Endothelial cell of umbilical vein (primary cell): ENCODE data around the gene ORAI3.

ENCODE experiments used
- CTCF ChIP-seq, 2 donors: IDR thresholded peaks; 1 replicate in 1 of 2; 2 replicates in 1 of 2; pipeline ENCODE4 v1.5.1; 2011; ENCODE audit warnings: low read length in 2 of 2, mild to moderate bottlenecking in 2 of 2, moderate library complexity in 2 of 2, control low read depth in 1 of 2, inconsistent platforms in 1 of 2, low read depth in 1 of 2; ENCODE audit not compliant: insufficient read depth in 1 of 2; ENCODE audit errors: extremely low read depth in 1 of 2
- EZH2 ChIP-seq: IDR thresholded peaks from 2 replicates; pipeline ENCODE4 v1.6.1; 2012; ENCODE audit warnings: borderline replicate concordance, low read depth, mild to moderate bottlenecking, moderate library complexity, low read length, inconsistent platforms; ENCODE audit not compliant: severe bottlenecking
- MYC ChIP-seq: IDR thresholded peaks from one replicate; pipeline ENCODE4 v1.6.1; 2011; ENCODE audit warnings: mild to moderate bottlenecking, low read depth, low read length
- POLR2A ChIP-seq: IDR thresholded peaks from 2 replicates; pipeline ENCODE4 v1.6.1; 2012; ENCODE audit warnings: low read depth, mild to moderate bottlenecking, control low read depth, low read length

DNA sequence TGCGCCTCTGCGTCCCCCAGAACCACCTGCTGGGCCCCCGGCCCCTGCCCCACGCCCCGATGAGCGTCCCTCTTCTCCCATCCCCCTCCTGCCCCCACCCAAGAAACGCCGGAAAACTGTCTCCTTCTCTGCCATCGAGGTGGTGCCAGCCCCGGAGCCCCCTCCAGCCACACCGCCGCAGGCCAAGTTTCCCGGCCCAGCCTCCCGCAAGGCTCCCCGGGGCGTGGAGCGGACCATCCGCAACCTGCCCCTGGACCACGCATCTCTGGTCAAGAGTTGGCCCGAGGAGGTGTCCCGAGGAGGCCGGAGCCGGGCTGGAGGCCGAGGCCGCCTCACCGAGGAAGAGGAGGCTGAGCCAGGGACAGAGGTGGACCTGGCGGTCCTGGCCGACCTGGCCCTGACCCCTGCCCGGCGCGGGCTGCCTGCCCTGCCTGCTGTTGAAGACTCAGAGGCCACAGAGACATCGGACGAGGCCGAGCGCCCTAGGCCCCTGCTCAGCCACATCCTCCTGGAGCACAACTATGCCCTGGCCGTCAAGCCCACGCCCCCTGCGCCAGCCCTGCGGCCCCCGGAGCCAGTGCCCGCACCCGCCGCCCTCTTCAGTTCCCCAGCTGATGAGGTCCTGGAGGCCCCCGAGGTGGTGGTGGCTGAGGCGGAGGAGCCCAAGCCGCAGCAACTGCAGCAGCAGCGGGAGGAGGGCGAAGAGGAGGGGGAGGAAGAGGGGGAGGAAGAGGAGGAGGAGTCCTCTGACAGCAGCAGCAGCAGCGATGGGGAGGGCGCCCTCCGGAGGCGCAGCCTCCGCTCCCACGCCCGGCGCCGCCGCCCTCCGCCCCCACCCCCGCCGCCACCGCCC is 30.5 kb downstream of the ORAI3 start:
- TF ChIP-seq MYC (no peak), POLR2A (no peak), CTCF (IDR thresholded peaks at IDR 0.05; ENCODE audit: extremely low read depth in 1 of 2, insufficient read depth in 1 of 2, low read depth in 1 of 2, low read length in 2 of 2) (no peak), EZH2 (no peak)
